Measurements from ENCODE around the gene LDLRAD2. TPM values are rescaled to one million over a fixed set of nuclear protein-coding genes. Genes with fewer than 3 reads are reported as not detected.
A peak's percentile ranks its signal among the peaks of the same experiment; 100 is the strongest.

LDLRAD2 gene
- total and polyA plus RNA-seq, 9 of the 15 experiments (the other 6 are each of a cell fraction or from before 2014, with no cell fraction given): 0.45 to 0.48 TPM; not detected in 7

DNA sequence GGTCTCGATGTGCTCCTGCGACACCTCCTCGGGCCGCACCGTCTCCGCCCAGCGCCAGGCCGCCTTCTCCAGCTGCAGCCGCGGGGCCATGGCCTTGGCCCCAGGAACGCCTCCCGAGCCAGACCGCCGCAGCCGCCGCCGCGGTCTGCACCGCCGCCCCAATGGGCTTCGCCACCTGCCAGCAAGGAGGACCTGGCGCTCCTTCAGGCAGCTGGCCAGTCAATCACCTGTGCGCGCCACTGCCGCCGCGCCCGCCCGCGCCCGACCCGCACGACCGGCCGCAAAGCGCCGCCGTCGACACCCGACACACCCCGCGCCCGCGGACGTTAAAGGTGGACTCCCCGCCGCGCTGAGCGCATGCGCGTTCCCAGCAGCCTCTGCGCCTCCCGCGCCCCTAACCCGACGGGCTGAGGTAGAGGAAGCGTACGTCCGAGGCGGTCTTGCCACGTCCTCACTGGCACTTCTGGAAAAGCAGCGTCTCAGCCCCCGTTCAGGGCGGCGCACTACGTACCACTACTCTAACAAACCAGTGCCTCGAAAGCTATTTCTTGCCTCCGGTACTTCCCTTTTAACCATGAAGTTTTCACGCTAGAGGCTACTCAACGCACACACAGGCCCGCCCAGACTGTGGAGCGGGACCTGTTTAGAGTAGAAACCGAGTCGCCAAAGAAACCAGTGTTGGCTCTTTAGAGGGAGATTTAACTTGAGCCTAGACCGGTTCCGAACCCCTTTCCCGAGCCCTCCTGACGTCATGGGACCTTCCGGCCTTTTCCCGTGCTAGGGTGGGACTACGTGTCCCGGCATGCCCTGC is 29.0 kb upstream of the LDLRAD2 start, which contains the start of gene USP48 (continued):
- TF ChIP-seq, protein P1, sequence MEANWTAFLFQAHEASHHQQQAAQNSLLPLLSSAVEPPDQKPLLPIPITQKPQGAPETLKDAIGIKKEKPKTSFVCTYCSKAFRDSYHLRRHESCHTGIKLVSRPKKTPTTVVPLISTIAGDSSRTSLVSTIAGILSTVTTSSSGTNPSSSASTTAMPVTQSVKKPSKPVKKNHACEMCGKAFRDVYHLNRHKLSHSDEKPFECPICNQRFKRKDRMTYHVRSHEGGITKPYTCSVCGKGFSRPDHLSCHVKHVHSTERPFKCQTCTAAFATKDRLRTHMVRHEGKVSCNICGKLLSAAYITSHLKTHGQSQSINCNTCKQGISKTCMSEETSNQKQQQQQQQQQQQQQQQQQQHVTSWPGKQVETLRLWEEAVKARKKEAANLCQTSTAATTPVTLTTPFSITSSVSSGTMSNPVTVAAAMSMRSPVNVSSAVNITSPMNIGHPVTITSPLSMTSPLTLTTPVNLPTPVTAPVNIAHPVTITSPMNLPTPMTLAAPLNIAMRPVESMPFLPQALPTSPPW (CRISPR knock-in tag; IDR thresholded peaks at IDR 0.05): peak; percentile 37
- no peak; the same call in 1 of the 2 replicates for TF ChIP-seq KLF16 (IDR thresholded peaks at IDR 0.05)
- no peak; a peak in 1 of 4 replicates for TF ChIP-seq CSDE1 (IDR thresholded peaks at IDR 0.05)
- no peak for TF ChIP-seq SRSF7 (optimal IDR thresholded peaks at IDR 0.05; ENCODE audit: low read depth, low read length)
- no peak; the same call in 1 of the 2 replicates for TF ChIP-seq KHSRP (IDR thresholded peaks at IDR 0.05)
- peak; percentile 93 for TF ChIP-seq TBP (optimal IDR thresholded peaks at IDR 0.05; ENCODE audit: low read depth, low read length)
- TF ChIP-seq NR2C2 (CRISPR knock-in tag; IDR thresholded peaks at IDR 0.05): peak; percentile 90
- TF ChIP-seq NR2C2 (tag; IDR thresholded peaks at IDR 0.05): no peak
- no peak for TF ChIP-seq KDM1A (IDR thresholded peaks at IDR 0.05)
- peak; percentile 55 for TF ChIP-seq HDAC2 (IDR thresholded peaks at IDR 0.05)
- TF ChIP-seq, protein P2, sequence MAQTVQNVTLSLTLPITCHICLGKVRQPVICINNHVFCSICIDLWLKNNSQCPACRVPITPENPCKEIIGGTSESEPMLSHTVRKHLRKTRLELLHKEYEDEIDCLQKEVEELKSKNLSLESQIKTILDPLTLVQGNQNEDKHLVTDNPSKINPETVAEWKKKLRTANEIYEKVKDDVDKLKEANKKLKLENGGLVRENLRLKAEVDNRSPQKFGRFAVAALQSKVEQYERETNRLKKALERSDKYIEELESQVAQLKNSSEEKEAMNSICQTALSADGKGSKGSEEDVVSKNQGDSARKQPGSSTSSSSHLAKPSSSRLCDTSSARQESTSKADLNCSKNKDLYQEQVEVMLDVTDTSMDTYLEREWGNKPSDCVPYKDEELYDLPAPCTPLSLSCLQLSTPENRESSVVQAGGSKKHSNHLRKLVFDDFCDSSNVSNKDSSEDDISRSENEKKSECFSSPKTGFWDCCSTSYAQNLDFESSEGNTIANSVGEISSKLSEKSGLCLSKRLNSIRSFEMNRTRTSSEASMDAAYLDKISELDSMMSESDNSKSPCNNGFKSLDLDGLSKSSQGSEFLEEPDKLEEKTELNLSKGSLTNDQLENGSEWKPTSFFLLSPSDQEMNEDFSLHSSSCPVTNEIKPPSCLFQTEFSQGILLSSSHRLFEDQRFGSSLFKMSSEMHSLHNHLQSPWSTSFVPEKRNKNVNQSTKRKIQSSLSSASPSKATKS (CRISPR knock-in tag; IDR thresholded peaks at IDR 0.05): peak; percentile 57; the same call in 1 of the 2 replicates
- peak; percentile 90 for TF ChIP-seq CBX1 (IDR thresholded peaks at IDR 0.05; ENCODE audit: low read depth)
- TF ChIP-seq, protein P3, sequence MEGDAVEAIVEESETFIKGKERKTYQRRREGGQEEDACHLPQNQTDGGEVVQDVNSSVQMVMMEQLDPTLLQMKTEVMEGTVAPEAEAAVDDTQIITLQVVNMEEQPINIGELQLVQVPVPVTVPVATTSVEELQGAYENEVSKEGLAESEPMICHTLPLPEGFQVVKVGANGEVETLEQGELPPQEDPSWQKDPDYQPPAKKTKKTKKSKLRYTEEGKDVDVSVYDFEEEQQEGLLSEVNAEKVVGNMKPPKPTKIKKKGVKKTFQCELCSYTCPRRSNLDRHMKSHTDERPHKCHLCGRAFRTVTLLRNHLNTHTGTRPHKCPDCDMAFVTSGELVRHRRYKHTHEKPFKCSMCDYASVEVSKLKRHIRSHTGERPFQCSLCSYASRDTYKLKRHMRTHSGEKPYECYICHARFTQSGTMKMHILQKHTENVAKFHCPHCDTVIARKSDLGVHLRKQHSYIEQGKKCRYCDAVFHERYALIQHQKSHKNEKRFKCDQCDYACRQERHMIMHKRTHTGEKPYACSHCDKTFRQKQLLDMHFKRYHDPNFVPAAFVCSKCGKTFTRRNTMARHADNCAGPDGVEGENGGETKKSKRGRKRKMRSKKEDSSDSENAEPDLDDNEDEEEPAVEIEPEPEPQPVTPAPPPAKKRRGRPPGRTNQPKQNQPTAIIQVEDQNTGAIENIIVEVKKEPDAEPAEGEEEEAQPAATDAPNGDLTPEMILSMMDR (IDR thresholded peaks at IDR 0.05 in 2 of 3, conservative IDR thresholded peaks at IDR 0.05 in 1 of 3; ENCODE audit: insufficient read depth in 2 of 3, low read depth in 1 of 3, low read length in 3 of 3): no peak
- TF ChIP-seq ZFX (CRISPR knock-in tag; IDR thresholded peaks at IDR 0.05): peak; percentile 88
- no peak for TF ChIP-seq KDM2B (CRISPR knock-in tag; IDR thresholded peaks at IDR 0.05)
- no peak for TF ChIP-seq TAF15 (IDR thresholded peaks at IDR 0.05; ENCODE audit: low read depth, low read length)
- TF ChIP-seq XRCC5 (IDR thresholded peaks at IDR 0.05; ENCODE audit: low read depth, low read length): peak; percentile 61; the same call in 1 of the 2 replicates
- TF ChIP-seq, protein P4, sequence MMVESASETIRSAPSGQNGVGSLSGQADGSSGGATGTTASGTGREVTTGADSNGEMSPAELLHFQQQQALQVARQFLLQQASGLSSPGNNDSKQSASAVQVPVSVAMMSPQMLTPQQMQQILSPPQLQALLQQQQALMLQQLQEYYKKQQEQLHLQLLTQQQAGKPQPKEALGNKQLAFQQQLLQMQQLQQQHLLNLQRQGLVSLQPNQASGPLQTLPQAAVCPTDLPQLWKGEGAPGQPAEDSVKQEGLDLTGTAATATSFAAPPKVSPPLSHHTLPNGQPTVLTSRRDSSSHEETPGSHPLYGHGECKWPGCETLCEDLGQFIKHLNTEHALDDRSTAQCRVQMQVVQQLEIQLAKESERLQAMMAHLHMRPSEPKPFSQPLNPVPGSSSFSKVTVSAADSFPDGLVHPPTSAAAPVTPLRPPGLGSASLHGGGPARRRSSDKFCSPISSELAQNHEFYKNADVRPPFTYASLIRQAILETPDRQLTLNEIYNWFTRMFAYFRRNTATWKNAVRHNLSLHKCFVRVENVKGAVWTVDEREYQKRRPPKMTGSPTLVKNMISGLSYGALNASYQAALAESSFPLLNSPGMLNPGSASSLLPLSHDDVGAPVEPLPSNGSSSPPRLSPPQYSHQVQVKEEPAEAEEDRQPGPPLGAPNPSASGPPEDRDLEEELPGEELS (CRISPR knock-in tag; IDR thresholded peaks at IDR 0.05; ENCODE audit: borderline replicate concordance): no peak; the same call in 1 of the 2 replicates
- no peak for TF ChIP-seq ZNF184 (CRISPR knock-in tag; IDR thresholded peaks at IDR 0.05)
- 0 out of 2 replicates have a peak, but pooled peaks have one; percentile 8 for TF ChIP-seq CHD2 (IDR thresholded peaks at IDR 0.05; ENCODE audit: low read depth, low read length)
- peak; percentile 87 for TF ChIP-seq CREB1 (IDR thresholded peaks at IDR 0.05)
- TF ChIP-seq CREB1 (CRISPR knock-in tag; IDR thresholded peaks at IDR 0.05): peak; percentile 95

Data from K562 (cell line).